CD4-positive, alpha-beta T cell (primary cell): ENCODE measurements around the gene UBE4B. TPM values are rescaled to one million over a fixed set of nuclear protein-coding genes. Genes with fewer than 3 reads are reported as not detected.

Source experiments
- ATAC-seq: fragments of 200-7000 bp; cut with Tn5 transposase; one replicate; pipeline ENCODE4 v1.10.0; 2022; ENCODE audit warnings: mild to moderate bottlenecking; ENCODE audit not compliant: poor library complexity
- CTCF ChIA-PET: fragments of 350-600 bp; sonication (Branson Sonifier 250); formaldehyde crosslinking; loops from one replicate; lab custom pipeline; 2021; ENCODE audit warnings: antibody characterized with exemption, inconsistent platforms; lab: Charles Lee
- POLR2A ChIA-PET: fragments of 350-600 bp; sonication (Branson Sonifier 250); formaldehyde crosslinking; loops from one replicate; lab custom pipeline; 2021; ENCODE audit warnings: antibody characterized with exemption, inconsistent platforms; lab: Charles Lee
- DNase-seq, 14 experiments: peaks; one replicate each; pipeline ENCODE4 v3.0.0-alpha.2; 2013 to 2020; ENCODE audit warnings: mixed read lengths in 2 of 14
- H3K27ac ChIP-seq, 2 donors: one replicate each; pipeline versions ENCODE4 v1.5.1 to v1.7.0; 2013; ENCODE audit warnings: low read length in 2 of 2, low read depth in 1 of 2, mild to moderate bottlenecking in 1 of 2
- H3K27me3 ChIP-seq, 2 experiments: 1 replicate in 1 of 2; 2 replicates in 1 of 2; pipeline versions ENCODE4 v1.6.1 to v1.7.0; 2013; ENCODE audit warnings: low read length in 2 of 2, control low read depth in 1 of 2, mild to moderate bottlenecking in 1 of 2, moderate library complexity in 1 of 2; ENCODE audit not compliant: insufficient read depth in 2 of 2, control insufficient read depth in 1 of 2
- H3K36me3 ChIP-seq: one replicate; pipeline ENCODE4 v1.6.1; 2013; ENCODE audit warnings: low read length, control low read depth; ENCODE audit not compliant: insufficient read depth
- H3K4me1 ChIP-seq: one replicate; pipeline ENCODE4 v1.6.1; 2013; ENCODE audit warnings: low read length, control low read depth; ENCODE audit not compliant: insufficient read depth
- H3K4me3 ChIP-seq: one replicate; pipeline ENCODE4 v1.5.1; 2013; ENCODE audit warnings: mild to moderate bottlenecking, low read length, moderate library complexity
- H3K9me3 ChIP-seq, 2 experiments: 1 replicate in 1 of 2; 2 replicates in 1 of 2; pipeline versions ENCODE4 v1.6.1 to v1.7.0; 2013; ENCODE audit warnings: low read length in 2 of 2, mild to moderate bottlenecking in 2 of 2, control low read depth in 1 of 2, moderate library complexity in 1 of 2; ENCODE audit not compliant: control insufficient read depth in 1 of 2, insufficient read depth in 1 of 2
- H3K27ac Mint-ChIP-seq: one replicate; pipeline ENCODE4 v1.8.0; 2020; ENCODE audit warnings: mixed read lengths
- H3K27me3 Mint-ChIP-seq: one replicate; pipeline ENCODE4 v1.8.0; 2021; ENCODE audit warnings: mixed read lengths
- H3K36me3 Mint-ChIP-seq: one replicate; pipeline ENCODE4 v1.8.0; 2021; ENCODE audit warnings: low read depth, mixed read lengths
- H3K4me1 Mint-ChIP-seq: one replicate; pipeline ENCODE4 v1.8.0; 2021; ENCODE audit warnings: low read depth, mixed read lengths
- H3K4me3 Mint-ChIP-seq: one replicate; pipeline ENCODE4 v1.8.0; 2020; ENCODE audit warnings: mild to moderate bottlenecking, mixed read lengths
- H3K9me3 Mint-ChIP-seq: one replicate; pipeline ENCODE4 v1.8.0; 2020; ENCODE audit warnings: mixed read lengths
- intact Hi-C, 2 experiments: fragments of 100-400 bp; cut with DNase I in 1 of 2; cut with micrococcal nuclease in 1 of 2; formaldehyde crosslinking; loops; one replicate each; pipeline versions ENCODE4 v1.15.1 to v1.9.0; 2023 to 2025; cut with DNase I, micrococcal nuclease
- total RNA-seq, 174 experiments: library from RNA in 2 of 174; stranded (reverse) in 2 of 174; gene quantifications; one replicate each; pipeline ENCODE4 v1.2.3 and lab custom pipeline; 2021 to 2026
- TF ChIP-seq, protein P1 (sequence below): fragments of 200-600 bp; IDR thresholded peaks from one replicate; pipeline ENCODE4 v1.8.0; 2022; ENCODE audit warnings: antibody characterized with exemption, mild to moderate bottlenecking

Gene UBE4B
- total RNA-seq, 2 experiments from 2014 or later, result 27.9 to 28.7 TPM

GRCh38 chr1:9989773-9990172, 43.0 kb upstream of the UBE4B start:
- no peaks in the 10 kb centered on the region for H3K27me3 ChIP-seq
- H3K36me3 ChIP-seq, result no peaks in the 10 kb centered on the region
- no peak overlapping the region for H3K27ac ChIP-seq
- H3K4me3 ChIP-seq, result no peak overlapping the region
- peaks cover 19% of the 10 kb centered on the region for H3K27me3 Mint-ChIP-seq
- DNase-seq (no peak), ATAC-seq (no peak)
- no peaks in the 10 kb centered on the region for H3K36me3 Mint-ChIP-seq
- intact Hi-C loops, result no loop called here
- H3K4me1 Mint-ChIP-seq, result no peaks in the 10 kb centered on the region
- ChIA-PET POLR2A (no interaction called here), CTCF (interaction anchor here (0.8 kb wide), 1 partner anchor 39 kb away, joined by 4 read pairs; no protein-coding TSS in a partner anchor)
- no peaks in the 10 kb centered on the region for H3K9me3 Mint-ChIP-seq
- no peak overlapping the region for H3K27ac Mint-ChIP-seq
- H3K4me3 Mint-ChIP-seq, result no peak overlapping the region
- TF ChIP-seq, protein P1, sequence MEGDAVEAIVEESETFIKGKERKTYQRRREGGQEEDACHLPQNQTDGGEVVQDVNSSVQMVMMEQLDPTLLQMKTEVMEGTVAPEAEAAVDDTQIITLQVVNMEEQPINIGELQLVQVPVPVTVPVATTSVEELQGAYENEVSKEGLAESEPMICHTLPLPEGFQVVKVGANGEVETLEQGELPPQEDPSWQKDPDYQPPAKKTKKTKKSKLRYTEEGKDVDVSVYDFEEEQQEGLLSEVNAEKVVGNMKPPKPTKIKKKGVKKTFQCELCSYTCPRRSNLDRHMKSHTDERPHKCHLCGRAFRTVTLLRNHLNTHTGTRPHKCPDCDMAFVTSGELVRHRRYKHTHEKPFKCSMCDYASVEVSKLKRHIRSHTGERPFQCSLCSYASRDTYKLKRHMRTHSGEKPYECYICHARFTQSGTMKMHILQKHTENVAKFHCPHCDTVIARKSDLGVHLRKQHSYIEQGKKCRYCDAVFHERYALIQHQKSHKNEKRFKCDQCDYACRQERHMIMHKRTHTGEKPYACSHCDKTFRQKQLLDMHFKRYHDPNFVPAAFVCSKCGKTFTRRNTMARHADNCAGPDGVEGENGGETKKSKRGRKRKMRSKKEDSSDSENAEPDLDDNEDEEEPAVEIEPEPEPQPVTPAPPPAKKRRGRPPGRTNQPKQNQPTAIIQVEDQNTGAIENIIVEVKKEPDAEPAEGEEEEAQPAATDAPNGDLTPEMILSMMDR, result no peak
- no peaks in the 10 kb centered on the region for H3K9me3 ChIP-seq
- no peaks in the 10 kb centered on the region for H3K4me1 ChIP-seq

- DNase-seq, result no peak
- H3K4me1 Mint-ChIP-seq, result no peaks in the 10 kb centered on the region
- no peaks in the 10 kb centered on the region for H3K4me1 ChIP-seq
- peaks cover 19% of the 10 kb centered on the region for H3K27me3 Mint-ChIP-seq
- POLR2A ChIA-PET, result no interaction called here
- H3K9me3 Mint-ChIP-seq, result no peaks in the 10 kb centered on the region
- no peaks in the 10 kb centered on the region for H3K36me3 Mint-ChIP-seq
- H3K27ac ChIP-seq, result no peak overlapping the region
- no peak overlapping the region for H3K27ac Mint-ChIP-seq
- no peaks in the 10 kb centered on the region for H3K36me3 ChIP-seq
- intact Hi-C loops, result no loop called here
- CTCF ChIA-PET, result no interaction called here
- H3K9me3 ChIP-seq, result no peaks in the 10 kb centered on the region
- no peak overlapping the region for H3K4me3 ChIP-seq
- H3K4me3 Mint-ChIP-seq, result no peak overlapping the region
- ATAC-seq, result no peak
- H3K27me3 ChIP-seq, result peaks cover 0 to 4% of the 10 kb centered on the region in 2 experiments
- TF ChIP-seq, protein P1, result no peak
Observed at GRCh38 chr1:9990944-9991343, 41.8 kb upstream of the UBE4B start.

DNA sequence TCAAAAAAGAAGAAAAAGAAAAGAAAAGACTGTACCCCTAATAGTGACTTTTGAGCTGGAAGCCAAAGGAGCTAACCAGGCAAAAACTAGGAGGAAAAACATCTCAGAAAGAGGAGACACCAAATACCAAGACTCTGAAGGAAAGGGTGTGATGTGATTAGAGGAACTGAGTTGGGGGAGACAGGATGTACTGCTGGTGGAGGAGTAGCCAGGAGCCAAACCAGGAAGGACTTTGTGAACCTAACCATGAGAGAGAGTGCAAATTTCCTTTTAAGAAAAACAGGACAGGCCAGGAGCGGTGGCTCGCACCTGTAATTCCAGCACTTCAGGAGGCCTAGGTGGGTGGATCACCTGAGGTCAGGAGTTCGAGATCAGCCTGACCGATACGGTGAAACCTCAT, 39.8 kb upstream of the UBE4B start:
- H3K36me3 Mint-ChIP-seq, result no peaks in the 10 kb centered on the region
- no peaks in the 10 kb centered on the region for H3K9me3 Mint-ChIP-seq
- H3K4me1 ChIP-seq, result peaks cover 13% of the 10 kb centered on the region
- H3K4me1 Mint-ChIP-seq, result peaks cover 6% of the 10 kb centered on the region
- no peak for DNase-seq
- no peak overlapping the region for H3K27ac ChIP-seq
- no peak overlapping the region for H3K4me3 Mint-ChIP-seq
- TF ChIP-seq, protein P1, result no peak
- CTCF ChIA-PET, result no interaction called here
- peaks cover 0 to 3% of the 10 kb centered on the region in 2 experiments for H3K9me3 ChIP-seq
- intact Hi-C loops, result no loop called here
- H3K27me3 ChIP-seq, result peaks cover 10 to 14% of the 10 kb centered on the region in 2 experiments
- H3K4me3 ChIP-seq, result no peak overlapping the region
- peaks cover 29% of the 10 kb centered on the region for H3K27me3 Mint-ChIP-seq
- POLR2A ChIA-PET, result no interaction called here
- H3K36me3 ChIP-seq, result no peaks in the 10 kb centered on the region
- no peak for ATAC-seq
- no peak overlapping the region for H3K27ac Mint-ChIP-seq
